ENCODE results near the gene POLN.
"Not testable (repeated sequence)": the region's sequence is repeated elsewhere in the genome, so short reads cannot be mapped to it uniquely, and the experiment has no call there.

POLN gene

GRCh38 chr4:2250357-2251072 lies 8.6 kb upstream of the POLN start:
- no peak for DNase-seq

- DNase-seq, result no peak
Observed at GRCh38 chr4:2249526-2250356, 7.8 kb upstream of the POLN start.

GRCh38 chr4:2248821-2249261 lies 6.9 kb upstream of the POLN start:
- no peak for DNase-seq

GRCh38 chr4:2248044-2248780 lies 6.3 kb upstream of the POLN start:
- DNase-seq, result no peak

- no peak for DNase-seq
Observed at GRCh38 chr4:2247128-2248043, 5.5 kb upstream of the POLN start.

- DNase-seq, result no peak
Observed at GRCh38 chr4:2246384-2247127, 4.6 kb upstream of the POLN start.

- no peak for DNase-seq
Observed at GRCh38 chr4:2245787-2246275, 3.9 kb upstream of the POLN start.

- DNase-seq, result no peak
Observed at GRCh38 chr4:2245057-2245786, 3.3 kb upstream of the POLN start.

GRCh38 chr4:2243681-2244380 lies 1.9 kb upstream of the POLN start:
- DNase-seq, result peak; percentile 69

GRCh38 chr4:2241003-2241402 lies 918 bp downstream of the POLN start:
- DNase-seq, result no peak

GRCh38 chr4:2236944-2237666 lies 4.8 kb downstream of the POLN start:
- no peak for DNase-seq

- DNase-seq, result no peak
Observed at GRCh38 chr4:2231082-2231481, 10.8 kb downstream of the POLN start.

- no peak for DNase-seq
Observed at GRCh38 chr4:2226261-2226660, 15.7 kb downstream of the POLN start.

- no peak for DNase-seq
Observed at GRCh38 chr4:2222838-2223237, 19.1 kb downstream of the POLN start.

GRCh38 chr4:2221378-2221777 lies 20.5 kb downstream of the POLN start:
- not testable (repeated sequence) for DNase-seq

GRCh38 chr4:2220016-2220630 lies 21.8 kb downstream of the POLN start:
- peak; percentile 90 for DNase-seq

GRCh38 chr4:2219233-2219760 lies 22.6 kb downstream of the POLN start:
- no peak for DNase-seq

GRCh38 chr4:2218436-2218835 lies 23.5 kb downstream of the POLN start:
- DNase-seq, result no peak

- no peak for DNase-seq
Observed at GRCh38 chr4:2217726-2218125, 24.2 kb downstream of the POLN start.
